ENCODE measurements around the gene SAP30. TPM values are rescaled to one million over a fixed set of nuclear protein-coding genes. Genes with fewer than 3 reads are reported as not detected.

SAP30 gene
- total RNA-seq, 4 donors from 2014 or later: 22.2 to 47.9 (median 29.8) TPM

- intact Hi-C loops (cut with DNase I): no loop called here
- H3K9me3 ChIP-seq: no peaks in the 10 kb centered on the region
- 2 to 4% methylated on average over 28 to 39 of the region's 52 CpGs for WGBS, 2 donors
Observed at GRCh38 chr4:173334891-173335752, 35.6 kb upstream of the SAP30 start.

GRCh38 chr4:173337463-173337862 lies 33.3 kb upstream of the SAP30 start:
- no peak for TF ChIP-seq POLR2A (IDR thresholded peaks at IDR 0.05)
- no peak for TF ChIP-seq CTCF (IDR thresholded peaks at IDR 0.05)
- Histone ChIP-seq H3K27me3 (no peaks in the 10 kb centered on the region), H3K4me3 (replicated peaks in 1 of 3) (no peak overlapping the region), H3K4me1 (peaks cover 4 to 9% of the 10 kb centered on the region in 2 donors), H3K27ac (no peak overlapping the region), H3K9me3 (no peaks in the 10 kb centered on the region), H3K36me3 (no peaks in the 10 kb centered on the region)
- DNase-seq: no peak
- intact Hi-C loops (cut with DNase I): no loop called here
- 98 to 100% methylated on average over 2 of the region's 2 CpGs for WGBS, 2 donors

More at GRCh38 chr4:173334891-173335752, 35.6 kb upstream of the SAP30 start:
- Histone ChIP-seq H3K36me3 (peaks cover 0 to 10% of the 10 kb centered on the region in 2 donors), H3K4me3 (replicated peaks in 1 of 3) (peak overlapping the region; percentile 52 to 73 (median 63)), H3K27ac (peak overlapping the region; percentile 47 to 66 (median 52)), H3K4me1 (peaks cover 4 to 18% of the 10 kb centered on the region in 2 donors), H3K27me3 (no peaks in the 10 kb centered on the region)
- peak; percentile 66 to 69 for DNase-seq
- TF ChIP-seq POLR2A (IDR thresholded peaks at IDR 0.05): peak in 1 of 2 donors; percentile 40
- TF ChIP-seq CTCF (IDR thresholded peaks at IDR 0.05): no peak

- H3K27ac ChIP-seq: no peak overlapping the region
- H3K9me3 ChIP-seq: no peaks in the 10 kb centered on the region
- no peak for DNase-seq
- no peaks in the 10 kb centered on the region for H3K27me3 ChIP-seq
- WGBS, 2 donors: 89 to 91% methylated on average over 3 of the region's 3 CpGs
- no peaks in the 10 kb centered on the region for H3K36me3 ChIP-seq
- H3K4me1 ChIP-seq: no peaks in the 10 kb centered on the region
- intact Hi-C loops (cut with DNase I): no loop called here
- no peak overlapping the region for H3K4me3 ChIP-seq (replicated peaks in 1 of 3)
- TF ChIP-seq POLR2A (IDR thresholded peaks at IDR 0.05) (no peak), CTCF (IDR thresholded peaks at IDR 0.05) (no peak)
Observed at GRCh38 chr4:173343832-173344397, 26.8 kb upstream of the SAP30 start.

GRCh38 chr4:173345648-173346047 lies 25.1 kb upstream of the SAP30 start:
- no peak for DNase-seq
- Histone ChIP-seq H3K4me1 (no peaks in the 10 kb centered on the region), H3K4me3 (replicated peaks in 1 of 3) (no peak overlapping the region), H3K27me3 (no peaks in the 10 kb centered on the region), H3K36me3 (no peaks in the 10 kb centered on the region), H3K9me3 (no peaks in the 10 kb centered on the region), H3K27ac (no peak overlapping the region)
- WGBS, 2 donors: 82 to 85% methylated on average over 2 of the region's 2 CpGs
- no peak for TF ChIP-seq CTCF (IDR thresholded peaks at IDR 0.05)
- no peak for TF ChIP-seq POLR2A (IDR thresholded peaks at IDR 0.05)
- intact Hi-C loops (cut with DNase I): no loop called here

GRCh38 chr4:173346074-173346473 lies 24.7 kb upstream of the SAP30 start:
- Histone ChIP-seq H3K4me1 (no peaks in the 10 kb centered on the region), H3K9me3 (no peaks in the 10 kb centered on the region), H3K36me3 (no peaks in the 10 kb centered on the region), H3K27me3 (no peaks in the 10 kb centered on the region), H3K4me3 (replicated peaks in 1 of 3) (no peak overlapping the region), H3K27ac (no peak overlapping the region)
- intact Hi-C loops (cut with DNase I): no loop called here
- WGBS, 2 donors: 60 to 96% methylated on average over 2 of the region's 2 CpGs
- TF ChIP-seq CTCF (IDR thresholded peaks at IDR 0.05): no peak
- TF ChIP-seq POLR2A (IDR thresholded peaks at IDR 0.05): no peak
- DNase-seq: no peak

Measured in thyroid gland (tissue), 4 donors.